ENCODE results near the gene GUCY1B1.

DNA sequence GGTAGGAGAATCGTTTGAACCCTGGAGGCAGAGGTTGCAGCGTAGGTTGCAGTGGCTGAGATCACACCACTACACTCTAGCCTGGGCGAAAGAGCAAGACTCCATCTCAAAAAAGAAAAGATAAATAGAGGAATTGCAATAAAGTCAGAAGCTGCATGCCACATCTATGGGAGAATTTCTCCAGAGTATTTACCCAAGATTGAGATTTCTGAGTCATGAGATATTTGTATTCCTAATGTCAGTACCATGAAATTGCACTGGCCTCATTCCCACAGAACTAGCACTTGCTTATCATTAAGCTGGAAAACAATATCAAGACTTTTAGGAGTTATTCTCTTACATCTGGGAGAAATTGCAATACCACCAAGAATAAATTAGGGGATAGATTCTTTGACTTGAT is 69.8 kb downstream of the GUCY1B1 start:
- TF ChIP-seq, protein P1, sequence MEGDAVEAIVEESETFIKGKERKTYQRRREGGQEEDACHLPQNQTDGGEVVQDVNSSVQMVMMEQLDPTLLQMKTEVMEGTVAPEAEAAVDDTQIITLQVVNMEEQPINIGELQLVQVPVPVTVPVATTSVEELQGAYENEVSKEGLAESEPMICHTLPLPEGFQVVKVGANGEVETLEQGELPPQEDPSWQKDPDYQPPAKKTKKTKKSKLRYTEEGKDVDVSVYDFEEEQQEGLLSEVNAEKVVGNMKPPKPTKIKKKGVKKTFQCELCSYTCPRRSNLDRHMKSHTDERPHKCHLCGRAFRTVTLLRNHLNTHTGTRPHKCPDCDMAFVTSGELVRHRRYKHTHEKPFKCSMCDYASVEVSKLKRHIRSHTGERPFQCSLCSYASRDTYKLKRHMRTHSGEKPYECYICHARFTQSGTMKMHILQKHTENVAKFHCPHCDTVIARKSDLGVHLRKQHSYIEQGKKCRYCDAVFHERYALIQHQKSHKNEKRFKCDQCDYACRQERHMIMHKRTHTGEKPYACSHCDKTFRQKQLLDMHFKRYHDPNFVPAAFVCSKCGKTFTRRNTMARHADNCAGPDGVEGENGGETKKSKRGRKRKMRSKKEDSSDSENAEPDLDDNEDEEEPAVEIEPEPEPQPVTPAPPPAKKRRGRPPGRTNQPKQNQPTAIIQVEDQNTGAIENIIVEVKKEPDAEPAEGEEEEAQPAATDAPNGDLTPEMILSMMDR (IDR thresholded peaks at IDR 0.05) = no peak
- no peak for TF ChIP-seq POLR2A (IDR thresholded peaks at IDR 0.05)
